DOHH2 (cell line): ENCODE data around the gene ADCY7.

Experiments
- H3F3A ChIP-seq: fragments of 200-600 bp; sonication (generic), shearing (Covaris generic); 2 replicates; pipeline ENCODE4 v1.6.0; 2016; ENCODE audit warnings: antibody characterized with exemption, mild to moderate bottlenecking; ENCODE audit not compliant: control insufficient read depth, insufficient read depth
- H3K27ac ChIP-seq: fragments of 200-600 bp; sonication (generic); 2 replicates; pipeline ENCODE4 v1.5.1; 2014; ENCODE audit warnings: low read depth, mild to moderate bottlenecking, low read length, moderate library complexity
- H3K27me3 ChIP-seq: fragments of 200-600 bp; sonication (generic); 2 replicates; pipeline ENCODE4 v1.6.1; 2014; ENCODE audit warnings: mild to moderate bottlenecking, low read length, mixed read lengths; ENCODE audit not compliant: control insufficient read depth
- H3K36me3 ChIP-seq: fragments of 200-600 bp; sonication (generic); 2 replicates; pipeline ENCODE4 v1.6.1; 2014; ENCODE audit warnings: mild to moderate bottlenecking, low read length, moderate library complexity, mixed read lengths; ENCODE audit not compliant: control insufficient read depth
- H3K4me1 ChIP-seq: fragments of 200-600 bp; sonication (generic); 2 replicates; pipeline ENCODE4 v1.6.1; 2014; ENCODE audit warnings: mild to moderate bottlenecking, low read length, mixed read lengths; ENCODE audit not compliant: control insufficient read depth
- H3K4me2 ChIP-seq: fragments of 200-600 bp; sonication (generic); 2 replicates; pipeline ENCODE4 v1.6.0; 2014; ENCODE audit warnings: mild to moderate bottlenecking, low read length, moderate library complexity
- H3K4me3 ChIP-seq: fragments of 200-600 bp; sonication (generic); 2 replicates; pipeline ENCODE4 v1.5.1; 2014; ENCODE audit warnings: mild to moderate bottlenecking, low read length, mixed read lengths
- H3K79me2 ChIP-seq: fragments of 200-600 bp; sonication (generic); 2 replicates; pipeline ENCODE4 v1.6.1; 2014; ENCODE audit warnings: mild to moderate bottlenecking, low read length, mixed read lengths; ENCODE audit not compliant: control insufficient read depth
- H3K9me2 ChIP-seq: fragments of 200-600 bp; sonication (generic); replicated peaks from 2 replicates; pipeline ENCODE4 v1.6.1; 2014; ENCODE audit warnings: mild to moderate bottlenecking, low read length, mixed read lengths; ENCODE audit not compliant: control insufficient read depth
- H3K9me3 ChIP-seq: fragments of 200-600 bp; sonication (generic); 2 replicates; pipeline ENCODE4 v1.6.1; 2014; ENCODE audit warnings: antibody characterized with exemption, low read length, mixed read lengths; ENCODE audit not compliant: control insufficient read depth, insufficient read depth
- H4K20me1 ChIP-seq: fragments of 200-600 bp; sonication (generic); 2 replicates; pipeline ENCODE4 v1.6.0; 2014; ENCODE audit warnings: low read depth, mild to moderate bottlenecking, antibody characterized with exemption, low read length, moderate library complexity; ENCODE audit not compliant: control insufficient read depth, insufficient read depth
- CTCF ChIP-seq: fragments of 200-600 bp; sonication (generic); IDR thresholded peaks from one replicate; pipeline ENCODE4 v1.5.1; 2014; ENCODE audit warnings: antibody characterized with exemption, mild to moderate bottlenecking, low read depth, low read length; ENCODE audit not compliant: poor library complexity, severe bottlenecking
- EZH2phosphoT487 ChIP-seq: fragments of 200-600 bp; sonication (generic); IDR thresholded peaks from 2 replicates; pipeline ENCODE4 v1.6.1; 2017; ENCODE audit warnings: borderline replicate concordance, mild to moderate bottlenecking, antibody characterized with exemption, low read length, moderate library complexity, mixed read lengths

The ADCY7 gene

GRCh38 chr16:50229149-50229726 is 37.1 kb upstream of the ADCY7 start:
- Histone ChIP-seq H3K4me2 (no peak overlapping the region), H3K79me2 (no peaks in the 10 kb centered on the region), H3K27ac (no peak overlapping the region), H3K4me3 (no peak overlapping the region), H3K36me3 (peaks cover 13% of the 10 kb centered on the region), H3K9me2 (no peaks in the 10 kb centered on the region), H3F3A (no peaks in the 10 kb centered on the region), H4K20me1 (no peaks in the 10 kb centered on the region), H3K9me3 (no peaks in the 10 kb centered on the region), H3K4me1 (no peaks in the 10 kb centered on the region), H3K27me3 (no peaks in the 10 kb centered on the region)
- TF ChIP-seq CTCF (no peak), EZH2phosphoT487 (no peak)

- Histone ChIP-seq H3K79me2 (no peaks in the 10 kb centered on the region), H3F3A (no peaks in the 10 kb centered on the region), H3K4me3 (no peak overlapping the region), H3K9me2 (no peaks in the 10 kb centered on the region), H3K36me3 (no peaks in the 10 kb centered on the region), H4K20me1 (no peaks in the 10 kb centered on the region), H3K9me3 (no peaks in the 10 kb centered on the region), H3K4me2 (no peak overlapping the region), H3K4me1 (no peaks in the 10 kb centered on the region), H3K27me3 (no peaks in the 10 kb centered on the region), H3K27ac (no peak overlapping the region)
- TF ChIP-seq EZH2phosphoT487 = no peak
- TF ChIP-seq CTCF = no peak
Observed at GRCh38 chr16:50234771-50235556, 31.4 kb upstream of the ADCY7 start.

- Histone ChIP-seq H3K4me2 (no peak overlapping the region), H3K9me3 (no peaks in the 10 kb centered on the region), H3K4me1 (no peaks in the 10 kb centered on the region), H3K27ac (no peak overlapping the region), H3K9me2 (no peaks in the 10 kb centered on the region), H3F3A (no peaks in the 10 kb centered on the region), H4K20me1 (no peaks in the 10 kb centered on the region), H3K4me3 (no peak overlapping the region), H3K79me2 (no peaks in the 10 kb centered on the region), H3K36me3 (no peaks in the 10 kb centered on the region), H3K27me3 (no peaks in the 10 kb centered on the region; the same call in 1 of the 2 replicates)
- no peak for TF ChIP-seq EZH2phosphoT487
- TF ChIP-seq CTCF = no peak
Observed at GRCh38 chr16:50235581-50235980, 30.8 kb upstream of the ADCY7 start.
